Peyer's patch (tissue), 4 donors: Measurements from ENCODE around the gene USP1. TPM values are rescaled to one million over a fixed set of nuclear protein-coding genes. Genes with fewer than 3 reads are reported as not detected.
A peak's percentile ranks its signal among the peaks of the same experiment; 100 is the strongest.

ENCODE experiments used
- DNase-seq, 3 donors: peaks; one replicate each; pipeline ENCODE4 v3.0.0-alpha.2; 2017 to 2019
- H3K27ac ChIP-seq, 4 donors: fragments of 200-600 bp; sonication (generic); one replicate each; pipeline ENCODE4 v1.5.1; 2016 to 2019
- H3K27me3 ChIP-seq, 2 donors: fragments of 200-600 bp; sonication (generic); one replicate each; pipeline ENCODE4 v1.5.1; 2019
- H3K36me3 ChIP-seq, 3 donors: fragments of 200-600 bp; sonication (generic); one replicate each; pipeline ENCODE4 v1.5.1; 2016 to 2019
- H3K4me1 ChIP-seq, 4 donors: fragments of 200-600 bp; sonication (generic); one replicate each; pipeline ENCODE4 v1.5.1; 2016 to 2019
- H3K4me3 ChIP-seq, 4 donors: fragments of 200-600 bp; sonication (generic); 1 replicate in 3 of 4; 2 replicates in 1 of 4; pipeline ENCODE4 v1.5.1; 2016 to 2019; ENCODE audit warnings: mild to moderate bottlenecking in 1 of 4
- H3K9me3 ChIP-seq, 4 donors: fragments of 200-600 bp; sonication (generic); one replicate each; pipeline ENCODE4 v1.5.1; 2016 to 2019; ENCODE audit warnings: mild to moderate bottlenecking in 1 of 4
- CTCF ChIP-seq, 6 experiments: fragments of 450-650 bp in 4 of 6; fragments of 200-600 bp in 2 of 6; sonication (generic) in 1 of 6; IDR thresholded peaks; one replicate each; pipeline ENCODE4 v1.5.1; 2017 to 2019; ENCODE audit warnings: antibody characterized with exemption in 6 of 6, mild to moderate bottlenecking in 3 of 6, moderate library complexity in 1 of 6
- POLR2A ChIP-seq, 2 donors: fragments of 450-650 bp; IDR thresholded peaks; one replicate each; pipeline ENCODE4 v1.5.1; 2017; ENCODE audit warnings: antibody characterized with exemption in 2 of 2, mild to moderate bottlenecking in 2 of 2, moderate library complexity in 2 of 2
- total RNA-seq, 4 donors: library from RNA; depleted of rRNA; stranded (reverse); fragments of >200 nt; gene quantifications; one replicate each; pipeline ENCODE4 v1.1.0, GENCODE V29; 2016

USP1 gene
- total RNA-seq, 4 donors from 2014 or later, result 13.8 to 23.9 (median 20.6) TPM

GRCh38 chr1:62417351-62417999 lies 19.4 kb upstream of the USP1 start:
- DNase-seq, result no peak
- H3K27ac ChIP-seq, result no peak overlapping the region
- H3K27me3 ChIP-seq, result no peaks in the 10 kb centered on the region
- no peaks in the 10 kb centered on the region for H3K36me3 ChIP-seq
- TF ChIP-seq CTCF (IDR thresholded peaks at IDR 0.05) (no peak), POLR2A (IDR thresholded peaks at IDR 0.05) (no peak)
- H3K4me3 ChIP-seq, result no peak overlapping the region
- no peaks in the 10 kb centered on the region for H3K4me1 ChIP-seq
- no peaks in the 10 kb centered on the region for H3K9me3 ChIP-seq

- H3K27me3 ChIP-seq, result no peaks in the 10 kb centered on the region
- no peak overlapping the region for H3K4me3 ChIP-seq
- TF ChIP-seq POLR2A (IDR thresholded peaks at IDR 0.05) (no peak), CTCF (IDR thresholded peaks at IDR 0.05) (no peak)
- no peaks in the 10 kb centered on the region for H3K9me3 ChIP-seq
- H3K36me3 ChIP-seq, result no peaks in the 10 kb centered on the region
- H3K27ac ChIP-seq, result no peak overlapping the region
- no peaks in the 10 kb centered on the region for H3K4me1 ChIP-seq
- DNase-seq, result no peak
Observed at GRCh38 chr1:62420214-62420613, 16.6 kb upstream of the USP1 start.

- Histone ChIP-seq H3K4me3 (no peak overlapping the region), H3K9me3 (no peaks in the 10 kb centered on the region), H3K4me1 (no peaks in the 10 kb centered on the region), H3K27ac (no peak overlapping the region), H3K36me3 (no peaks in the 10 kb centered on the region), H3K27me3 (no peaks in the 10 kb centered on the region)
- DNase-seq, result peak in 1 of 3 donors; percentile 55
- TF ChIP-seq POLR2A (IDR thresholded peaks at IDR 0.05) (no peak), CTCF (IDR thresholded peaks at IDR 0.05) (no peak)
Observed at GRCh38 chr1:62423580-62424242, 13.1 kb upstream of the USP1 start.

GRCh38 chr1:62424411-62424810 lies 12.4 kb upstream of the USP1 start:
- H3K27me3 ChIP-seq, result no peaks in the 10 kb centered on the region
- H3K27ac ChIP-seq, result no peak overlapping the region
- H3K9me3 ChIP-seq, result no peaks in the 10 kb centered on the region
- H3K4me1 ChIP-seq, result no peaks in the 10 kb centered on the region
- H3K4me3 ChIP-seq, result no peak overlapping the region
- no peak for DNase-seq
- H3K36me3 ChIP-seq, result no peaks in the 10 kb centered on the region
- TF ChIP-seq POLR2A (IDR thresholded peaks at IDR 0.05), result no peak
- no peak for TF ChIP-seq CTCF (IDR thresholded peaks at IDR 0.05)

GRCh38 chr1:62425041-62425440 lies 11.8 kb upstream of the USP1 start:
- no peak overlapping the region for H3K27ac ChIP-seq

More at GRCh38 chr1:62425041-62425440, 11.8 kb upstream of the USP1 start:
- no peak overlapping the region for H3K4me3 ChIP-seq
- H3K36me3 ChIP-seq, result no peaks in the 10 kb centered on the region
- H3K4me1 ChIP-seq, result no peaks in the 10 kb centered on the region
- no peaks in the 10 kb centered on the region for H3K9me3 ChIP-seq
- no peak for DNase-seq
- H3K27me3 ChIP-seq, result no peaks in the 10 kb centered on the region
- no peak for TF ChIP-seq CTCF (IDR thresholded peaks at IDR 0.05)
- no peak for TF ChIP-seq POLR2A (IDR thresholded peaks at IDR 0.05)
